GM20000 (cell line): ENCODE results near the gene TAOK1.

Source experiments
- DNase-seq: peaks from one replicate; pipeline ENCODE4 v3.0.0; 2012; ENCODE audit warnings: low spot score
- TF ChIP-seq, protein P1 (sequence below): IDR thresholded peaks from 2 replicates; pipeline ENCODE4 v1.5.1; 2012; ENCODE audit warnings: mild to moderate bottlenecking, control low read depth; ENCODE audit errors: extremely low read depth, missing control alignments

The TAOK1 gene

DNA sequence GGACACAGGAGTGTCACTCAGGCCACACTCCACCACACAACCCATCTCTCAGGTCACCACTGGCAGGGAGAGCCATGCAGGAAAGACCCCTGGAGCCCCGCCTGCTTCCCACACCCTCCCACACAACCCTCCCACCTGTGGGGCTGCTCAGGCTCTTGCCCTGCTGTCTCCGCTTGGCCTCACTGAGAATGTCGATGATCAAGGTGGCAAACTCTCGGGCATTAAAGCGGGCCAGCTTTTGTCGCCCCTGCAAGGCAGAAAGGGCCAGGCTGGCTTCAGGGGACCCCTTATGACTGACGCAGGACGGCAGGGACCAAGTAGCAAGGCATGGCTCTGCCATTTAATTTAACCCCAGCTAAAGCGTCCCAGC lies 186.8 kb downstream of the TAOK1 start:
- no peak for DNase-seq
- TF ChIP-seq, protein P1, sequence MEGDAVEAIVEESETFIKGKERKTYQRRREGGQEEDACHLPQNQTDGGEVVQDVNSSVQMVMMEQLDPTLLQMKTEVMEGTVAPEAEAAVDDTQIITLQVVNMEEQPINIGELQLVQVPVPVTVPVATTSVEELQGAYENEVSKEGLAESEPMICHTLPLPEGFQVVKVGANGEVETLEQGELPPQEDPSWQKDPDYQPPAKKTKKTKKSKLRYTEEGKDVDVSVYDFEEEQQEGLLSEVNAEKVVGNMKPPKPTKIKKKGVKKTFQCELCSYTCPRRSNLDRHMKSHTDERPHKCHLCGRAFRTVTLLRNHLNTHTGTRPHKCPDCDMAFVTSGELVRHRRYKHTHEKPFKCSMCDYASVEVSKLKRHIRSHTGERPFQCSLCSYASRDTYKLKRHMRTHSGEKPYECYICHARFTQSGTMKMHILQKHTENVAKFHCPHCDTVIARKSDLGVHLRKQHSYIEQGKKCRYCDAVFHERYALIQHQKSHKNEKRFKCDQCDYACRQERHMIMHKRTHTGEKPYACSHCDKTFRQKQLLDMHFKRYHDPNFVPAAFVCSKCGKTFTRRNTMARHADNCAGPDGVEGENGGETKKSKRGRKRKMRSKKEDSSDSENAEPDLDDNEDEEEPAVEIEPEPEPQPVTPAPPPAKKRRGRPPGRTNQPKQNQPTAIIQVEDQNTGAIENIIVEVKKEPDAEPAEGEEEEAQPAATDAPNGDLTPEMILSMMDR: no peak

DNA sequence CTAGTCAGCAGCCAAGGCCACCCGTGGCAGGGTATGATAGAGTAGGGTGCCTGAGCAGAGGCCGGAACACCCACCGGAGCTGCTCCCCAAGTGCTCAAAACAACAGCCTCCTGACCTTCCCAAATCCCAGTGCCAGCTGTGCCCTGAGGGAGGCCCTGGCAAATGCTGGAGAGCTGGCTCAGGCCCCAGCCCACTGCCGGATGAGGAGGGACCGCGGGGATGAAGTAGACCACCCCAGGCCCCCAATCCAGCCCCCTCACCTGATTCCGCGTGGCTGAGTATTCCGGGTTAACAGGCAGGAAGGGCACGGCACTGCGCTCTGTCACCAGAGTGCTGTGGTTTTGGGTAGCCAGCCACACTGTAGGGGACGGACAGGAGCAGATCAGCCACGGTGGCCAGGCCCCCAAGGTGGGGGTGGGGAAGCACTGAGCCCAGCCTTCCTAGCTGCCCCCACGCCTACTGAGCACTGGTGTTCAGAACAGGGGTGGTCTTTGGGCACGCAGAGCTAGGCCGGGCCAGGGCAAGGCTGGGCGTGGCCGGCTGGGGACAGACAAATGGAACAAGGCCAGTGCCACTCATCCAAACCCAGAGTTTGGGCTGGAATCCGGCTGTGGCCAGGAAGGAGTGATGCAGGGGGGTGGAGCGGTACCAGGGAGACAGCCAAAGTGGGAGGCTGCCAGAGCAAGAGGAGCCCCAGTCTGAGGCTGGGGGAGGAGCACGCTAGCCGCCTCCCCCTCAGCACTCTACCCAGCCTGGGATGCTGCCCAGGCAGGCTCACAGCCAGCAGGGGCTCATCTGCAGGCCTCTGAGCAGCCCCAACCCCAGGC lies 187.4 kb downstream of the TAOK1 start:
- TF ChIP-seq, protein P1: no peak
- DNase-seq: no peak

DNA sequence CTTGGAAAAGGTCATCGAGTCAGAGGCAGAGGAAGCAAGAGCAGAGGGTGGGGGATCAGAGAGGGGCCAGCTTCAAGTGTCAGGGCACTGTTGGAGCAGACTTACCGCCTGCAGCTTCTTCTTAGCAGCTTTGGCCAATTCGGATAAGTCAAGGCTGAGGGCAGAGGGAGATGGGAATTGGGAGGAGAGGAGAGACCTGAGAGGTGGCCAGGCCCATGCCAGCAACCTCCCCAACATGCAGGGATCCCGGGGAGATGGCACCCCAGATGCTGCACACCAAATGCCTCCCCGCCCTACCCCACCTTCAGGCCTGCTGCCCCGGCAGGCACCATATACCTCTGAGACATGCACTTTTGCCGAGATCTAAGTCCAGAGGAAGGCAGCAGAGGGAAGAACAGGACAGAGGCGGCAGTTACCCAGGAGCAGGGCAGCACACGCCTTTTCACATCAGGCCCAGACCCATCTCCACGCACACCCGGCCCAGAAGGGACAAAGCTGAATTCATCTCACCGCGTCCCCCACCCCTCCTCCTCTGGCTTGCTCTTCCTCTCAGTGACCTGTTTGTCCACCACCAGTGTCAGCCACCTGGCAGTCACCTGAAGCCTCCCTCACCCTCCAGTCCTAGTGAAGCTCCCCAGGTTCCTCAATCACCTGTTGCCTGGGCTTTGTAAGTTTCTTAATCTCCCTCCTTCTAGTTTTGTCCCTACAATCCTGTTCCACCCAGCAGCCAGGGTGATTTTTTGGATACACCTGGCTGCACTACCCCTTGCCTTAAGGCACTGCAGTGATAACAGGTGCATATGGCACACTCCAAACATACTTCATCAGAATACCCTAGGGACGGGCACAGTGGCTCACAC lies 188.7 kb downstream of the TAOK1 start:
- TF ChIP-seq, protein P1: no peak
- DNase-seq: no peak

DNA sequence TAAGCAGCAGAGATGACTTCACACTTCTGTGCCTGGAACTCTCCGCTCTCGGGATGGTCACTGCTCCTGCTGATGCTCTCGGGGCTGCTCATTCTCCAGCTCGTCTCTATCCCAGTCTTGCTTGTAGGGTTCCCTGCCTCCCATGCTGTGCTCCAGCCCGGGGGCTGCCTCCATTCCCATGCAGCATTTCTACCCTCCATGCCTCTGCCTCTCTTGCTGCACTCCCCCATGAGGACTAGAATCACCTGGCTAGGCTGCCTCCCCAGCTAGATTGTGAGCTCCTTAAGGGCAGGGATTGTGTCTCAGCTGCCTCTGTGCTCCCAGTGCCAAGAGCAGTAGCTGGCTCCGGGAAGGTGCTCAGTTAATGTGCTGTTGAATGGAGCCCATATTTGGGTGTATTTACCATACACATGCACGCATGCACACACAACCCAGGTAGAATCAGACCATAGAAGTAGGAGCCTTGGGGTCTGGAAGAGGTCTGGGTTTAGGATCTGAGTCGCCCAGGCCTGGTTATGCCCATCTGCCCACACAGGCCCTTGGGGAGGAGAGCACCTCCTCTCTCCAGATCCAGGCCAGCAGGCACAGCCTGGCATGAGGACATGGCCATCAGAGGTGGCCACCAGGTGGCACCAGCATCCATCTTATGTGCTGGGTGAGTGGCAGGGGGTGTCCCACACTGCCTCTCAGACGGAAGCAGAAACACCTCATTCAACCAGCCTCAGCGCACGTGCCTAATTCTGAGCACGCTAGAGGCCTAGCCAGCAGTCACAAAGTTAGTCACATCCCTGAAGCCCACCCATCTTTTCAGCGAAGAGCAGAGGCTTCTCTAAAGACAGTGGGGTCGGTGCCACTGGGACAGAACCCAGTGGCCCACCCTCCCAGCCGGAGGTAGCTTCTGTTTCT lies 190.0 kb downstream of the TAOK1 start:
- DNase-seq: peak; percentile 94
- TF ChIP-seq, protein P1: peak; percentile 86

DNA sequence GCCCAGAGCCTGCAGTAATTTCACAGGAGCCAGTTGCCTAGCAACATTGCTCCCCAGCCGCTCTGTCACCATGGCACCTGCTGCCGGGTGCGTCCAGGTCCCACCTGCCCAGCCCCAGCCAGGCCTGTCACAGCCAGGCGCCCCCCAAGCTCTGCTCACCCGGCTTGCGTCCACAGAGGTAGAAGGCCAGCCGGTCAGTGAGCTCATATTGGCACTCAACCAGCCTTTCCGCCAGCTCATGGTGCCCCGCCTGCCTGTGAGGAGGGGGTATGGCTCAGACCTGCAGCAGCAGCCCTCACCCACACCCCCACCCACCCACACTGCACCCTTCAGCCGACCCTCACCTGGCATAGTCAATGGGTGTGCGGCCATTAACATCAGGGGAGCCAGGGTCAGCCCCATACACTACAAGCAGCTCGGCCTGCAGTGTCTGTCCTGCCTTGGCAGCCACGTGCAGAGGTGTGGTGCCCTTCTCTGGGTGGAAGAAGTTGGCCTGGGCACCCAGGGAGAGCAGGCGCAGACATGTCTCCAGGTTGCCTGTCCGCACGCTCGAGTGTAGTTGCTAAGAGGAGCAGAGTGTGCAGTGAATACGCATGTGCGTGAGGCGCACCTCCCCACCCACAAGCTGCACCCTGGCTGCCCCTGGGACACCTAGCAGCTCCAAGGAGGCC lies 191.6 kb downstream of the TAOK1 start:
- no peak for DNase-seq
- TF ChIP-seq, protein P1: no peak

DNA sequence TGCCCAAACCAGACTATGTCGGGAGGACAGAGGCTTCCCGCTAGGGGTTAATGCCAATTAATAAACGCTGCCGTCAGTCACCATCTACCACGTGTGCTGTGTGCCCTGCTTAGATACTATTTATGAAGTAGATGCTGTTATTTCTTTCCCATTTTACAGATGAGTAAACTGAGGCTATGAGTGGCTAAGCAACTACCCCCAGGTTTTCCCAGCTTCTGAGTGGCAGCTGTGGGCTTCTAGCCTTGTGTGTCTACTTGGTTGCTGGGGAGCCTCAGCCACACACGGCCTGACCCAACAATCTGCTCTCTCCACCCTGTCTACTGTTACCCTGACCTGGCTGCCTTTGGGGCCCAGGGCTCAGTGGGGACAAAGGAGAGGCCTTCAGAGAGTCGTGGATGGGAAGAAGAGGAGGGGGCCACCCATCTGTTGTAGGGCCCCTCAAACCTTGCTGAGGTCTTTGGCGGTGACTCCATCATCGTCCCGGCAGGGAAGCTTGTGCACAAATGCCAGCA lies 192.1 kb downstream of the TAOK1 start:
- DNase-seq: no peak
- TF ChIP-seq, protein P1: no peak
